Fibroblast of lung (primary cell): ENCODE measurements around the gene TESK2. TPM values are rescaled to one million over a fixed set of nuclear protein-coding genes. Genes with fewer than 3 reads are reported as not detected.
"Not testable (repeated sequence)": the region's sequence is repeated elsewhere in the genome, so short reads cannot be mapped to it uniquely, and the experiment has no call there.

ENCODE experiments used
- DNase-seq, 2 donors: peaks; one replicate each; pipeline versions ENCODE4 v3.0.0 to v3.0.0-alpha.2; 2010; ENCODE audit warnings: low read depth in 2 of 2
- H2AFZ ChIP-seq: 2 replicates; pipeline ENCODE4 v1.5.1; 2012; ENCODE audit warnings: low read length, control low read depth, inconsistent platforms
- H3K27ac ChIP-seq: 2 replicates; pipeline ENCODE4 v1.5.1; 2011; ENCODE audit warnings: low read length, control low read depth; ENCODE audit not compliant: insufficient read depth
- H3K27me3 ChIP-seq: 2 replicates; pipeline ENCODE4 v1.5.1; 2011; ENCODE audit warnings: mild to moderate bottlenecking, low read length; ENCODE audit not compliant: control insufficient read depth, insufficient read depth
- H3K36me3 ChIP-seq: 2 replicates; pipeline ENCODE4 v1.5.1; 2011; ENCODE audit warnings: low read length; ENCODE audit not compliant: control insufficient read depth, insufficient read depth
- H3K4me1 ChIP-seq: 2 replicates; pipeline ENCODE4 v1.5.1; 2011; ENCODE audit warnings: low read length; ENCODE audit not compliant: control insufficient read depth, insufficient read depth; ENCODE audit errors: extremely low read depth
- H3K4me2 ChIP-seq: 2 replicates; pipeline ENCODE4 v1.5.1; 2011; ENCODE audit warnings: low read length, control low read depth; ENCODE audit not compliant: insufficient read depth; ENCODE audit errors: extremely low read depth
- H3K4me3 ChIP-seq, 4 experiments: fragments of 200-600 bp in 1 of 4; sonication (generic) in 1 of 4; replicated peaks in 1 of 4; 2 replicates each; pipeline ENCODE4 v1.5.1; 2011 to 2016; ENCODE audit warnings: low read length in 4 of 4, low read depth in 3 of 4, mild to moderate bottlenecking in 3 of 4, control low read depth in 2 of 4, inconsistent platforms in 1 of 4, mixed read lengths in 1 of 4; ENCODE audit not compliant: insufficient read depth in 1 of 4; ENCODE audit errors: control extremely low read depth in 1 of 4
- H3K79me2 ChIP-seq: 2 replicates; pipeline ENCODE4 v1.5.1; 2012; ENCODE audit warnings: mild to moderate bottlenecking, low read length, inconsistent platforms; ENCODE audit not compliant: control insufficient read depth, insufficient read depth
- H3K9ac ChIP-seq: 2 replicates; pipeline ENCODE4 v1.5.1; 2011; ENCODE audit warnings: mild to moderate bottlenecking, low read length, control low read depth; ENCODE audit not compliant: insufficient read depth
- H3K9me3 ChIP-seq: 2 replicates; pipeline ENCODE4 v1.5.1; 2012; ENCODE audit warnings: low read depth, low read length; ENCODE audit not compliant: control insufficient read depth, insufficient read depth
- H4K20me1 ChIP-seq: 2 replicates; pipeline ENCODE4 v1.5.1; 2011; ENCODE audit warnings: low read length; ENCODE audit not compliant: control insufficient read depth, insufficient read depth; ENCODE audit errors: extremely low read depth
- EZH2 ChIP-seq: IDR thresholded peaks from 2 replicates; pipeline ENCODE4 v1.5.1; 2012; ENCODE audit warnings: low read length, control low read depth, mild to moderate bottlenecking; ENCODE audit errors: missing control alignments
- polyA plus RNA-seq, 2 donors: library from polyadenylated mRNA; depleted of rRNA in 1 of 2; stranded (reverse) in 1 of 2; unstranded in 1 of 2; fragments of >200 nt; gene quantifications; 2 replicates each; pipeline ENCODE4 v1.2.1, GENCODE V29; 2011 to 2012; ENCODE audit warnings: missing spikeins in 1 of 2
- total RNA-seq: library from RNA; depleted of rRNA; stranded (reverse); fragments of >200 nt; gene quantifications from 2 replicates; pipeline ENCODE4 v1.2.1, GENCODE V29; 2014
- TF ChIP-seq, protein P1 (sequence below), 2 donors: IDR thresholded peaks in 1 of 2; conservative IDR thresholded peaks in 1 of 2; 1 replicate in 1 of 2; 2 replicates in 1 of 2; pipeline ENCODE4 v1.5.1; 2011 to 2012; ENCODE audit warnings: low read length in 2 of 2, control low read depth in 1 of 2, inconsistent platforms in 1 of 2, low read depth in 1 of 2, mild to moderate bottlenecking in 1 of 2

TESK2 gene
- total and polyA plus RNA-seq, 2 donors (not counting 1 experiment from before 2014, with no cell fraction given) = 1.7 to 4.3 TPM

GRCh38 chr1:45477646-45478045 is 13.3 kb downstream of the TESK2 start:
- no peaks in the 10 kb centered on the region for H3K9me3 ChIP-seq
- H3K79me2 ChIP-seq = no peaks in the 10 kb centered on the region
- TF ChIP-seq, protein P1, sequence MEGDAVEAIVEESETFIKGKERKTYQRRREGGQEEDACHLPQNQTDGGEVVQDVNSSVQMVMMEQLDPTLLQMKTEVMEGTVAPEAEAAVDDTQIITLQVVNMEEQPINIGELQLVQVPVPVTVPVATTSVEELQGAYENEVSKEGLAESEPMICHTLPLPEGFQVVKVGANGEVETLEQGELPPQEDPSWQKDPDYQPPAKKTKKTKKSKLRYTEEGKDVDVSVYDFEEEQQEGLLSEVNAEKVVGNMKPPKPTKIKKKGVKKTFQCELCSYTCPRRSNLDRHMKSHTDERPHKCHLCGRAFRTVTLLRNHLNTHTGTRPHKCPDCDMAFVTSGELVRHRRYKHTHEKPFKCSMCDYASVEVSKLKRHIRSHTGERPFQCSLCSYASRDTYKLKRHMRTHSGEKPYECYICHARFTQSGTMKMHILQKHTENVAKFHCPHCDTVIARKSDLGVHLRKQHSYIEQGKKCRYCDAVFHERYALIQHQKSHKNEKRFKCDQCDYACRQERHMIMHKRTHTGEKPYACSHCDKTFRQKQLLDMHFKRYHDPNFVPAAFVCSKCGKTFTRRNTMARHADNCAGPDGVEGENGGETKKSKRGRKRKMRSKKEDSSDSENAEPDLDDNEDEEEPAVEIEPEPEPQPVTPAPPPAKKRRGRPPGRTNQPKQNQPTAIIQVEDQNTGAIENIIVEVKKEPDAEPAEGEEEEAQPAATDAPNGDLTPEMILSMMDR (conservative IDR thresholded peaks at IDR 0.05 in 1 of 2, IDR thresholded peaks at IDR 0.05 in 1 of 2; ENCODE audit: low read depth in 1 of 2, low read length in 2 of 2) = no peak
- TF ChIP-seq EZH2 = no peak
- H4K20me1 ChIP-seq = no peaks in the 10 kb centered on the region
- no peak overlapping the region for H3K27ac ChIP-seq
- H2AFZ ChIP-seq = no peak overlapping the region
- no peak overlapping the region for H3K4me3 ChIP-seq
- H3K9ac ChIP-seq = no peak overlapping the region
- no peaks in the 10 kb centered on the region for H3K36me3 ChIP-seq
- H3K27me3 ChIP-seq = no peaks in the 10 kb centered on the region
- no peak overlapping the region for H3K4me2 ChIP-seq
- no peaks in the 10 kb centered on the region for H3K4me1 ChIP-seq
- no peak for DNase-seq

GRCh38 chr1:45474194-45474593 is 16.8 kb downstream of the TESK2 start:
- not testable (repeated sequence) for DNase-seq, H3K79me2 ChIP-seq, H3K9ac ChIP-seq, H3K36me3 ChIP-seq, H3K27me3 ChIP-seq, H3K4me1 ChIP-seq, H3K4me2 ChIP-seq, H3K9me3 ChIP-seq, H4K20me1 ChIP-seq, H3K4me3 ChIP-seq, H3K27ac ChIP-seq, H2AFZ ChIP-seq

DNA sequence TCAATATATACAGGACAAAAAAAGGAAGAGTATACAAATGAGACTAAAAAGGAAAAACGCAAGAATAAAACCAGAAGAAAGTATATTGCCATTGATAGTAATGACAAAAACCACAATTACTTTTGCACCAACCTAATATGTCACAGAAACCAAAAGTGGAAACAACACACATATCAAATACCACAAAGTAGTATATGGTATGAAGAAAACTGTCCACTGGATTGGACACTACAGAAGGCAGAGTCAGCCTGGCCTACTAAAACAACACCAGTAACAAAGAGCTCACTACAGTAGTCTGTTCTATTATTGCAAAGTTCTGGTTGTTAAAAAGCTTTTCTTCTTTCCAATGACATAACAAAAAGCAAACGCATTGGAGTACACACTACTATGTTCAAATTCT is 17.7 kb downstream of the TESK2 start:
- no peak overlapping the region for H3K4me2 ChIP-seq
- H2AFZ ChIP-seq = no peak overlapping the region
- TF ChIP-seq, protein P1 (conservative IDR thresholded peaks at IDR 0.05 in 1 of 2, IDR thresholded peaks at IDR 0.05 in 1 of 2; ENCODE audit: low read depth in 1 of 2, low read length in 2 of 2) = no peak
- TF ChIP-seq EZH2 = no peak
- H4K20me1 ChIP-seq = no peaks in the 10 kb centered on the region
- H3K9me3 ChIP-seq = no peaks in the 10 kb centered on the region
- no peaks in the 10 kb centered on the region for H3K36me3 ChIP-seq
- no peak for DNase-seq
- no peak overlapping the region for H3K4me3 ChIP-seq
- no peak overlapping the region for H3K9ac ChIP-seq
- H3K79me2 ChIP-seq = no peaks in the 10 kb centered on the region
- no peaks in the 10 kb centered on the region for H3K27me3 ChIP-seq
- no peak overlapping the region for H3K27ac ChIP-seq
- no peaks in the 10 kb centered on the region for H3K4me1 ChIP-seq
